HepG2 (cell line): Measurements from ENCODE around the gene NRG2. TPM values are rescaled to one million over a fixed set of nuclear protein-coding genes. Genes with fewer than 3 reads are reported as not detected.

Experiments used
- ATAC-seq: fragments of 200-7000 bp; cut with Tn5 transposase; 3 replicates; pipeline ENCODE4 v1.9.1; 2020; ENCODE audit warnings: mild to moderate bottlenecking, moderate library complexity
- BruUV-seq: library from RNA; stranded (reverse); fragments of 400-500 nt; replicated peaks from 2 replicates; lab custom pipeline; 2021; lab: Mats Ljungman, UMichigan
- CTCF ChIA-PET: fragments of 300-600 bp; formaldehyde crosslinking; extraction: SDS; loops from one replicate; lab custom pipeline; 2021; ENCODE audit warnings: low total read pairs, inconsistent platforms, low intra/inter-chr PET ratio; lab: Yijun Ruan, JAX
- POLR2A ChIA-PET: fragments of 350-600 bp; sonication (Branson Sonifier 250); formaldehyde crosslinking; loops from one replicate; lab custom pipeline; 2020; ENCODE audit warnings: antibody characterized with exemption, inconsistent platforms; lab: Yijun Ruan, JAX
- DNase-seq: peaks from one replicate; pipeline ENCODE4 v3.0.0-alpha.2; 2015; ENCODE audit warnings: low spot score
- FAIRE-seq: peaks from 3 replicates; lab custom pipeline; 2011; peaks lifted over from hg19 to GRCh38; lab: Jason Lieb, UNC
- H2AFZ ChIP-seq: one replicate; pipeline ENCODE4 v1.6.1; 2011; ENCODE audit warnings: low read length, inconsistent platforms
- H3K27ac ChIP-seq: fragments of 300-600 bp; 3 replicates; pipeline ENCODE4 v1.8.0; 2011; ENCODE audit warnings: mixed run types, mild to moderate bottlenecking, mixed read lengths, low read length, inconsistent platforms; ENCODE audit not compliant: insufficient read depth; ENCODE audit errors: extremely low read length
- H3K27me3 ChIP-seq, 2 experiments: fragments of 200-600 bp in 1 of 2; 2 replicates in 1 of 2; 3 replicates in 1 of 2; pipeline versions ENCODE4 v1.6.0 to v1.8.0; 2011; ENCODE audit warnings: low read length in 2 of 2, mild to moderate bottlenecking in 2 of 2, moderate library complexity in 2 of 2, inconsistent platforms in 1 of 2; ENCODE audit not compliant: insufficient read depth in 2 of 2, control insufficient read depth in 1 of 2
- H3K36me3 ChIP-seq, 2 experiments: fragments of 200-600 bp in 1 of 2; replicated peaks in 1 of 2; 2 replicates in 1 of 2; 3 replicates in 1 of 2; pipeline versions ENCODE4 v1.5.1 to v1.8.0; 2011; ENCODE audit warnings: low read length in 2 of 2, inconsistent platforms in 1 of 2; ENCODE audit not compliant: insufficient read depth in 2 of 2, control insufficient read depth in 1 of 2
- H3K4me1 ChIP-seq: 2 replicates; pipeline ENCODE4 v1.5.1; 2012; ENCODE audit warnings: low read length, inconsistent platforms; ENCODE audit not compliant: insufficient read depth
- H3K4me2 ChIP-seq: 2 replicates; pipeline ENCODE4 v1.6.0; 2011; ENCODE audit warnings: low read depth, low read length, inconsistent platforms
- H3K4me3 ChIP-seq, 3 experiments: fragments of 200-600 bp in 1 of 3; sonication (generic), shearing (Covaris generic) in 1 of 3; replicated peaks in 1 of 3; 2 replicates each; pipeline ENCODE4 v1.5.1; 2011 to 2016; ENCODE audit warnings: low read length in 3 of 3, inconsistent platforms in 2 of 3, low read depth in 2 of 3, mild to moderate bottlenecking in 2 of 3, control low read depth in 1 of 3, mixed read lengths in 1 of 3; ENCODE audit not compliant: insufficient read depth in 1 of 3
- H3K79me2 ChIP-seq: one replicate; pipeline ENCODE4 v1.6.1; 2011; ENCODE audit warnings: low read length, inconsistent platforms; ENCODE audit not compliant: insufficient read depth
- H3K9ac ChIP-seq: 2 replicates; pipeline ENCODE4 v1.6.0; 2011; ENCODE audit warnings: mild to moderate bottlenecking, low read depth, low read length, inconsistent platforms; ENCODE audit not compliant: insufficient read depth
- H3K9me3 ChIP-seq: 2 replicates; pipeline ENCODE4 v1.5.1; 2012; ENCODE audit warnings: mild to moderate bottlenecking, low read length
- H4K20me1 ChIP-seq: 2 replicates; pipeline ENCODE4 v1.6.0; 2011; ENCODE audit warnings: inconsistent platforms, mild to moderate bottlenecking, low read length, moderate library complexity; ENCODE audit not compliant: insufficient read depth
- KLF15 ChIP-seq: sonication (generic); formaldehyde crosslinking; IDR thresholded peaks from 2 replicates; pipeline ENCODE4 v1.8.1; 2023; ENCODE audit warnings: borderline replicate concordance, mild to moderate bottlenecking, inconsistent platforms, missing genetic modification reagents, mixed read lengths
- YEATS2 ChIP-seq: sonication (generic); formaldehyde crosslinking; IDR thresholded peaks from 2 replicates; pipeline ENCODE4 v1.4.0; 2020; ENCODE audit warnings: missing genetic modification reagents, borderline replicate concordance
- ZBTB21 ChIP-seq: sonication (generic); formaldehyde crosslinking; IDR thresholded peaks from 2 replicates; pipeline ENCODE4 v1.4.0; 2020; ENCODE audit warnings: missing genetic modification reagents
- ZNF234 ChIP-seq: sonication (generic); formaldehyde crosslinking; conservative IDR thresholded peaks from 2 replicates; pipeline ENCODE4 v1.5.1; 2020; ENCODE audit warnings: mild to moderate bottlenecking, missing genetic modification reagents
- ZNF543 ChIP-seq: sonication (generic); formaldehyde crosslinking; IDR thresholded peaks from 2 replicates; pipeline ENCODE4 v1.4.0; 2020; ENCODE audit warnings: mild to moderate bottlenecking, missing genetic modification reagents
- ZNF616 ChIP-seq: sonication (generic); formaldehyde crosslinking; IDR thresholded peaks from 2 replicates; pipeline ENCODE4 v1.5.0; 2020; ENCODE audit warnings: low read depth, mild to moderate bottlenecking, missing genetic modification reagents
- ZNF737 ChIP-seq: sonication (generic); formaldehyde crosslinking; IDR thresholded peaks from 2 replicates; pipeline ENCODE4 v1.5.0; 2020; ENCODE audit warnings: missing genetic modification reagents, mild to moderate bottlenecking, borderline replicate concordance
- WGBS: methylation state at CpG from one replicate; pipeline ENCODE4 v1.1.6; 2017; ENCODE audit warnings: low lambda C conversion rate; 5-methylcytosine and 5-hydroxymethylcytosine counted together
- in situ Hi-C: cut with HindIII; loops from 2 replicates; pipeline ENCODE4 v1.10.0; 2017; ENCODE audit warnings: low pct_unique_long_range_greater_than_20kb; ENCODE audit not compliant: extremely low pct_ligation_motif_present
- intact Hi-C: fragments of 100-400 bp; cut with micrococcal nuclease; formaldehyde crosslinking; loops from one replicate; pipeline ENCODE4 v1.10.0; 2022; ENCODE audit not compliant: unreplicated experiment
- polyA plus RNA-seq, 8 experiments: library from polyadenylated mRNA; depleted of rRNA in 3 of 8; stranded (reverse) in 7 of 8; unstranded in 1 of 8; fragments of >200 nt; fragmentation: Illumina TruSeq in 4 of 8; extraction: Trizol in 4 of 8; gene quantifications; 2 replicates each; pipeline versions ENCODE4 v1.2.1 to v1.2.3, GENCODE V29; 2011 to 2016; ENCODE audit warnings: low read depth in 4 of 8, missing spikeins in 1 of 8, mixed read lengths in 1 of 8; ENCODE audit not compliant: insufficient read depth in 1 of 8
- total RNA-seq, 5 experiments: library from RNA; depleted of rRNA; stranded (reverse); fragments of >200 nt; fragmentation: Illumina TruSeq; extraction: Trizol; gene quantifications; 2 replicates each; pipeline ENCODE4 v1.2.3, GENCODE V29; 2016; ENCODE audit warnings: low read depth in 1 of 5
- TF ChIP-seq, protein P1 (sequence below): sonication (generic); formaldehyde crosslinking; IDR thresholded peaks from 2 replicates; pipeline ENCODE4 v1.4.0; 2020; ENCODE audit warnings: mild to moderate bottlenecking, missing genetic modification reagents
- TF ChIP-seq, protein P2 (sequence below), 2 experiments: sonication (generic) in 1 of 2; formaldehyde crosslinking in 1 of 2; IDR thresholded peaks; 2 replicates each; pipeline versions ENCODE4 v1.4.0 to v1.6.1; 2018 to 2020; ENCODE audit warnings: missing genetic modification reagents in 2 of 2, borderline replicate concordance in 1 of 2, low read depth in 1 of 2, mild to moderate bottlenecking in 1 of 2, missing biosample characterization in 1 of 2
- TF ChIP-seq, protein P3 (sequence below): sonication (generic); formaldehyde crosslinking; IDR thresholded peaks from 2 replicates; pipeline ENCODE4 v1.4.0; 2020; ENCODE audit warnings: mild to moderate bottlenecking, low read depth, missing genetic modification reagents
- TF ChIP-seq, protein P4 (sequence below): sonication (generic); formaldehyde crosslinking; conservative IDR thresholded peaks from 2 replicates; pipeline ENCODE4 v1.4.0; 2020; ENCODE audit warnings: mild to moderate bottlenecking, missing genetic modification reagents, moderate library complexity
- TF ChIP-seq, protein P5 (sequence below): sonication (generic); formaldehyde crosslinking; IDR thresholded peaks from 2 replicates; pipeline ENCODE4 v1.5.1; 2020; ENCODE audit warnings: missing genetic modification reagents, mild to moderate bottlenecking, borderline replicate concordance
- TF ChIP-seq, protein P6 (sequence below): sonication (generic); formaldehyde crosslinking; IDR thresholded peaks from 2 replicates; pipeline ENCODE4 v1.4.0; 2020; ENCODE audit warnings: missing genetic modification reagents

Gene NRG2
- total and polyA plus RNA-seq, 2 of the 13 experiments (the other 11 are each of a cell fraction or from before 2014, with no cell fraction given): not detected

DNA sequence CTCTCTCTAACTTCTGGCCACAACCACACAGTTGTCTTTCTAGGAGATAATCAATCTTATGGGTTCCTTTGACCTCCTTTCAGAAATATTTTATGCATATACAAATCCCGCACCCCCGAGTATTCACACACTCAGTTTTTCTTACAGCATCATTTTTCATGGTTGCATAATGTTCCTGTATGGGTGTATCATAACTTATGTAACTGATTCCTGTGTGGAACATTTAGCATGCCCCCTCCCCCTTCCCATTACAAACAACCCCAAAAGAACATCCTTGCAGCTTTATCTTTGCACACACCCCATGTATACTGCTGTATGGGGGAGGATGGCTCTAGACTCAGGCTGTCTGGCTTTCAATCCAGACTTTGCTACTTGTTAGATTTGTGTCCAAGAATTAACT lies 153.7 kb downstream of the NRG2 start:
- ChIA-PET POLR2A (no interaction called here), CTCF (no interaction called here)
- no peaks in the 10 kb centered on the region for H3K9me3 ChIP-seq
- H4K20me1 ChIP-seq: no peaks in the 10 kb centered on the region
- DNase-seq (no peak), FAIRE-seq (no peak), ATAC-seq (no peak)
- H3K27ac ChIP-seq: no peak overlapping the region
- no peak overlapping the region for H3K9ac ChIP-seq
- no peak overlapping the region for H3K4me3 ChIP-seq
- H3K27me3 ChIP-seq: peaks cover 5 to 50% of the 10 kb centered on the region in 2 experiments; a peak in 3 of 5 replicates
- H3K79me2 ChIP-seq: no peaks in the 10 kb centered on the region
- intact Hi-C loops (no loop called here), in situ Hi-C loops (no loop called here)
- no peak overlapping the region for H2AFZ ChIP-seq
- no peaks in the 10 kb centered on the region for H3K4me1 ChIP-seq
- H3K36me3 ChIP-seq: no peaks in the 10 kb centered on the region
- no TSS peak for BruUV-seq
- no peak overlapping the region for H3K4me2 ChIP-seq
- 0% methylated on average over 2 of the region's 2 CpGs for WGBS
- TF ChIP-seq ZNF543 (CRISPR knock-in tag) (no peak), ZNF234 (CRISPR knock-in tag) (no peak), ZNF737 (CRISPR knock-in tag) (no peak), KLF15 (CRISPR knock-in tag) (no peak), YEATS2 (CRISPR knock-in tag) (no peak), ZNF616 (CRISPR knock-in tag) (no peak), ZBTB21 (CRISPR knock-in tag) (no peak)
- TF ChIP-seq, protein P1, sequence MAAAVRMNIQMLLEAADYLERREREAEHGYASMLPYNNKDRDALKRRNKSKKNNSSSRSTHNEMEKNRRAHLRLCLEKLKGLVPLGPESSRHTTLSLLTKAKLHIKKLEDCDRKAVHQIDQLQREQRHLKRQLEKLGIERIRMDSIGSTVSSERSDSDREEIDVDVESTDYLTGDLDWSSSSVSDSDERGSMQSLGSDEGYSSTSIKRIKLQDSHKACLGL (CRISPR knock-in tag): no peak
- TF ChIP-seq, protein P2, sequence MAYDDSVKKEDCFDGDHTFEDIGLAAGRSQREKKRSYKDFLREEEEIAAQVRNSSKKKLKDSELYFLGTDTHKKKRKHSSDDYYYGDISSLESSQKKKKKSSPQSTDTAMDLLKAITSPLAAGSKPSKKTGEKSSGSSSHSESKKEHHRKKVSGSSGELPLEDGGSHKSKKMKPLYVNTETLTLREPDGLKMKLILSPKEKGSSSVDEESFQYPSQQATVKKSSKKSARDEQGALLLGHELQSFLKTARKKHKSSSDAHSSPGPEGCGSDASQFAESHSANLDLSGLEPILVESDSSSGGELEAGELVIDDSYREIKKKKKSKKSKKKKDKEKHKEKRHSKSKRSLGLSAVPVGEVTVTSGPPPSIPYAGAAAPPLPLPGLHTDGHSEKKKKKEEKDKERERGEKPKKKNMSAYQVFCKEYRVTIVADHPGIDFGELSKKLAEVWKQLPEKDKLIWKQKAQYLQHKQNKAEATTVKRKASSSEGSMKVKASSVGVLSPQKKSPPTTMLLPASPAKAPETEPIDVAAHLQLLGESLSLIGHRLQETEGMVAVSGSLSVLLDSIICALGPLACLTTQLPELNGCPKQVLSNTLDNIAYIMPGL (CRISPR knock-in tag; IDR thresholded peaks at IDR 0.05; ENCODE audit: borderline replicate concordance in 1 of 2, low read depth in 1 of 2): no peak
- TF ChIP-seq, protein P3, sequence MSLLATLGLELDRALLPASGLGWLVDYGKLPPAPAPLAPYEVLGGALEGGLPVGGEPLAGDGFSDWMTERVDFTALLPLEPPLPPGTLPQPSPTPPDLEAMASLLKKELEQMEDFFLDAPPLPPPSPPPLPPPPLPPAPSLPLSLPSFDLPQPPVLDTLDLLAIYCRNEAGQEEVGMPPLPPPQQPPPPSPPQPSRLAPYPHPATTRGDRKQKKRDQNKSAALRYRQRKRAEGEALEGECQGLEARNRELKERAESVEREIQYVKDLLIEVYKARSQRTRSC (CRISPR knock-in tag): no peak
- TF ChIP-seq, protein P4, sequence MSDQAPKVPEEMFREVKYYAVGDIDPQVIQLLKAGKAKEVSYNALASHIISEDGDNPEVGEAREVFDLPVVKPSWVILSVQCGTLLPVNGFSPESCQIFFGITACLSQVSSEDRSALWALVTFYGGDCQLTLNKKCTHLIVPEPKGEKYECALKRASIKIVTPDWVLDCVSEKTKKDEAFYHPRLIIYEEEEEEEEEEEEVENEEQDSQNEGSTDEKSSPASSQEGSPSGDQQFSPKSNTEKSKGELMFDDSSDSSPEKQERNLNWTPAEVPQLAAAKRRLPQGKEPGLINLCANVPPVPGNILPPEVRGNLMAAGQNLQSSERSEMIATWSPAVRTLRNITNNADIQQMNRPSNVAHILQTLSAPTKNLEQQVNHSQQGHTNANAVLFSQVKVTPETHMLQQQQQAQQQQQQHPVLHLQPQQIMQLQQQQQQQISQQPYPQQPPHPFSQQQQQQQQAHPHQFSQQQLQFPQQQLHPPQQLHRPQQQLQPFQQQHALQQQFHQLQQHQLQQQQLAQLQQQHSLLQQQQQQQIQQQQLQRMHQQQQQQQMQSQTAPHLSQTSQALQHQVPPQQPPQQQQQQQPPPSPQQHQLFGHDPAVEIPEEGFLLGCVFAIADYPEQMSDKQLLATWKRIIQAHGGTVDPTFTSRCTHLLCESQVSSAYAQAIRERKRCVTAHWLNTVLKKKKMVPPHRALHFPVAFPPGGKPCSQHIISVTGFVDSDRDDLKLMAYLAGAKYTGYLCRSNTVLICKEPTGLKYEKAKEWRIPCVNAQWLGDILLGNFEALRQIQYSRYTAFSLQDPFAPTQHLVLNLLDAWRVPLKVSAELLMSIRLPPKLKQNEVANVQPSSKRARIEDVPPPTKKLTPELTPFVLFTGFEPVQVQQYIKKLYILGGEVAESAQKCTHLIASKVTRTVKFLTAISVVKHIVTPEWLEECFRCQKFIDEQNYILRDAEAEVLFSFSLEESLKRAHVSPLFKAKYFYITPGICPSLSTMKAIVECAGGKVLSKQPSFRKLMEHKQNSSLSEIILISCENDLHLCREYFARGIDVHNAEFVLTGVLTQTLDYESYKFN (CRISPR knock-in tag): no peak
- TF ChIP-seq, protein P5, sequence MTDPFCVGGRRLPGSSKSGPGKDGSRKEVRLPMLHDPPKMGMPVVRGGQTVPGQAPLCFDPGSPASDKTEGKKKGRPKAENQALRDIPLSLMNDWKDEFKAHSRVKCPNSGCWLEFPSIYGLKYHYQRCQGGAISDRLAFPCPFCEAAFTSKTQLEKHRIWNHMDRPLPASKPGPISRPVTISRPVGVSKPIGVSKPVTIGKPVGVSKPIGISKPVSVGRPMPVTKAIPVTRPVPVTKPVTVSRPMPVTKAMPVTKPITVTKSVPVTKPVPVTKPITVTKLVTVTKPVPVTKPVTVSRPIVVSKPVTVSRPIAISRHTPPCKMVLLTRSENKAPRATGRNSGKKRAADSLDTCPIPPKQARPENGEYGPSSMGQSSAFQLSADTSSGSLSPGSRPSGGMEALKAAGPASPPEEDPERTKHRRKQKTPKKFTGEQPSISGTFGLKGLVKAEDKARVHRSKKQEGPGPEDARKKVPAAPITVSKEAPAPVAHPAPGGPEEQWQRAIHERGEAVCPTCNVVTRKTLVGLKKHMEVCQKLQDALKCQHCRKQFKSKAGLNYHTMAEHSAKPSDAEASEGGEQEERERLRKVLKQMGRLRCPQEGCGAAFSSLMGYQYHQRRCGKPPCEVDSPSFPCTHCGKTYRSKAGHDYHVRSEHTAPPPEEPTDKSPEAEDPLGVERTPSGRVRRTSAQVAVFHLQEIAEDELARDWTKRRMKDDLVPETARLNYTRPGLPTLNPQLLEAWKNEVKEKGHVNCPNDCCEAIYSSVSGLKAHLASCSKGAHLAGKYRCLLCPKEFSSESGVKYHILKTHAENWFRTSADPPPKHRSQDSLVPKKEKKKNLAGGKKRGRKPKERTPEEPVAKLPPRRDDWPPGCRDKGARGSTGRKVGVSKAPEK: no peak
- TF ChIP-seq, protein P6, sequence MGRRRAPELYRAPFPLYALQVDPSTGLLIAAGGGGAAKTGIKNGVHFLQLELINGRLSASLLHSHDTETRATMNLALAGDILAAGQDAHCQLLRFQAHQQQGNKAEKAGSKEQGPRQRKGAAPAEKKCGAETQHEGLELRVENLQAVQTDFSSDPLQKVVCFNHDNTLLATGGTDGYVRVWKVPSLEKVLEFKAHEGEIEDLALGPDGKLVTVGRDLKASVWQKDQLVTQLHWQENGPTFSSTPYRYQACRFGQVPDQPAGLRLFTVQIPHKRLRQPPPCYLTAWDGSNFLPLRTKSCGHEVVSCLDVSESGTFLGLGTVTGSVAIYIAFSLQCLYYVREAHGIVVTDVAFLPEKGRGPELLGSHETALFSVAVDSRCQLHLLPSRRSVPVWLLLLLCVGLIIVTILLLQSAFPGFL: no peak
